NCI-H82 (cell line): ENCODE measurements around the gene PDZRN3.
"Not testable (repeated sequence)": the region's sequence is repeated elsewhere in the genome, so short reads cannot be mapped to it uniquely, and the experiment has no call there.

Experiments
- DNase-seq: peaks from one replicate; lab custom pipeline; 2025; lab: John Stamatoyannopoulos, UW

The PDZRN3 gene

GRCh38 chr3:73490453-73491286, 134.1 kb downstream of the PDZRN3 start:
- peak; percentile 48 for DNase-seq

GRCh38 chr3:73485877-73486330, 138.8 kb downstream of the PDZRN3 start:
- peak; percentile 93 for DNase-seq

- DNase-seq, result peak; percentile 18
These were observed 140.0 kb downstream of the PDZRN3 start for GRCh38 chr3:73484656-73485248.

- no peak for DNase-seq
These were observed 142.9 kb downstream of the PDZRN3 start for GRCh38 chr3:73481888-73482287.

- DNase-seq, result no peak
These were observed 144.5 kb downstream of the PDZRN3 start for GRCh38 chr3:73480187-73480672.

GRCh38 chr3:73479325-73479724, 145.4 kb downstream of the PDZRN3 start:
- peak; percentile 88 for DNase-seq

- DNase-seq, result peak; percentile 11
These were observed 145.9 kb downstream of the PDZRN3 start for GRCh38 chr3:73478858-73479257.

GRCh38 chr3:73475717-73476116, 149.0 kb downstream of the PDZRN3 start:
- no peak for DNase-seq

- no peak for DNase-seq
These were observed 149.6 kb downstream of the PDZRN3 start for GRCh38 chr3:73475175-73475574.

- no peak for DNase-seq
These were observed 150.1 kb downstream of the PDZRN3 start for GRCh38 chr3:73474619-73475018.

- DNase-seq, result no peak
These were observed 150.8 kb downstream of the PDZRN3 start for GRCh38 chr3:73473898-73474416.

GRCh38 chr3:73473181-73473897, 151.4 kb downstream of the PDZRN3 start:
- no peak for DNase-seq

GRCh38 chr3:73471986-73472787, 152.6 kb downstream of the PDZRN3 start:
- no peak for DNase-seq

GRCh38 chr3:73470860-73471259, 153.9 kb downstream of the PDZRN3 start:
- DNase-seq, result no peak

GRCh38 chr3:73469331-73469730, 155.4 kb downstream of the PDZRN3 start:
- DNase-seq, result no peak

- no peak for DNase-seq
These were observed 157.5 kb downstream of the PDZRN3 start for GRCh38 chr3:73467211-73467610.

- peak; percentile 27 for DNase-seq
These were observed 158.8 kb downstream of the PDZRN3 start for GRCh38 chr3:73465926-73466325.

- not testable (repeated sequence) for DNase-seq
These were observed 160.6 kb downstream of the PDZRN3 start for GRCh38 chr3:73464126-73464525.

GRCh38 chr3:73461547-73461946, 163.2 kb downstream of the PDZRN3 start:
- DNase-seq, result no peak

- DNase-seq, result no peak
These were observed 165.0 kb downstream of the PDZRN3 start for GRCh38 chr3:73459711-73460110.

- DNase-seq, result no peak
These were observed 171.1 kb downstream of the PDZRN3 start for GRCh38 chr3:73453666-73454065.

GRCh38 chr3:73452729-73453128, 172.0 kb downstream of the PDZRN3 start:
- no peak for DNase-seq
